ENCODE measurements around the gene RNASET2.
A peak's percentile ranks its signal among the peaks of the same experiment; 100 is the strongest.
"Not testable (repeated sequence)": the region's sequence is repeated elsewhere in the genome, so short reads cannot be mapped to it uniquely, and the experiment has no call there.

Gene RNASET2

DNA sequence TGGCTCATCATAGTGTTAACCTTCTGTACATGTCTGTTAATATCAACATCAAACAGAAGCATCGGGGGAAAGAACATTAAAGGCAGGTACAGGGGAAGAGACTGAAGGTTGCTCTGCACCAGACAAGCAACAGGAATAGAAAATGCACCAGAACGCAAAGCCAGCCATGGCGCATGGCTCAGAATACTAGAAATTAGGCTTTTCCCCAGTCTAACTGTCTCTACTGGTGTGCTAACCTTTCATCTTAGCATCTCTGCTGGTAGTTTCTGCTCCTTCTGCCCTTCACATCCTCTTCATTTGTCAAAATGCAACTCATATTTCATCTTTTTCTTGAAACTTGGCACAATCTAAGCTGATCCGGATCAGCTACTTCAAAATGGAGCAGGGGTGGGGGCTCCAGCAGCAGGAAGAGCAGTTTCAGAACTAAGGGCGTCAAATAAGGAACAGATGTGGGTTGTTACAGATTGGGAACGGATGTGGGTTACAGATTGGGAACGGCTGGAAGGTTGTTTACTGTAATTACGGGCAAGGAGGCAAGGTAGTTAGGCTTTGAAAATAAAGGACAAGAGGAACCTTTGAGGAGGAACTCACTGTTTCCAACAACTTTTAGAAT, 13.1 kb upstream of the RNASET2 start:
- no peak for DNase-seq

DNA sequence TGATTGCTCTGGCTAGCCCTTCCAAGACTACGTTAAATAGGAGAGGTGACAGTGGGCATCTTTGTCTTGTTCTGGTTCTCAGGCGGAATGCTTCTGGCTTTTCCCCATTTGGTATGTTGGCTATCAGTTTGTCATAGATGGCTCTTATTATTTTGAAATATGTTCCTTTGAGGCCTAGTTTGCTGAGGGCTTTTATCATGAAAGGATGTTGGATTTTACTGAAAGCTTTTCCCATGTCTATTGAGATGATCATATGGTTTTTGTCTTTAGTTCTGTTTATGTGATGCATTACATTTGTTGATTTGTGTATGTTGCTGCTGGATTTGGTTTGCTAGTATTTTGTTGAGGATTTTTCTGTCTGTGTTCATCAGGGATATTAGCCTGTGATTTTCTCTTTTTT, 9.9 kb upstream of the RNASET2 start:
- DNase-seq, result no peak

DNA sequence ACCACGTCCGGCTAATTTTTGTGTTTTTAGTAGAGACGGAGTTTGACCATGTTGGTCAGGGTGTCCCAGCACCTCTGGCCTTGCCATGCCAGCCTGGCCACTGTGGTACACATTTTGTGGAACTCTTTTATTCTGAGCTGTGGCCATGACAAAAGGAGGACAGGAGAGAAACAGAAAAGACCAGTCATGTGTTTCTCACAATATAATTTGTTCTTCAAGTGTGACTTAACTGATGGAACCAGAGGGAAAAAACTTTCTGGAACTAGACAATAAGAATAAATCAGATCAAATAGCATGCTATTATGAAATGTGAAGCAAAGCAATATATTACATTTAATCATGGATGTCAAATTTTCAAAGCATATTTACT, 4.2 kb upstream of the RNASET2 start:
- DNase-seq, result no peak

DNA sequence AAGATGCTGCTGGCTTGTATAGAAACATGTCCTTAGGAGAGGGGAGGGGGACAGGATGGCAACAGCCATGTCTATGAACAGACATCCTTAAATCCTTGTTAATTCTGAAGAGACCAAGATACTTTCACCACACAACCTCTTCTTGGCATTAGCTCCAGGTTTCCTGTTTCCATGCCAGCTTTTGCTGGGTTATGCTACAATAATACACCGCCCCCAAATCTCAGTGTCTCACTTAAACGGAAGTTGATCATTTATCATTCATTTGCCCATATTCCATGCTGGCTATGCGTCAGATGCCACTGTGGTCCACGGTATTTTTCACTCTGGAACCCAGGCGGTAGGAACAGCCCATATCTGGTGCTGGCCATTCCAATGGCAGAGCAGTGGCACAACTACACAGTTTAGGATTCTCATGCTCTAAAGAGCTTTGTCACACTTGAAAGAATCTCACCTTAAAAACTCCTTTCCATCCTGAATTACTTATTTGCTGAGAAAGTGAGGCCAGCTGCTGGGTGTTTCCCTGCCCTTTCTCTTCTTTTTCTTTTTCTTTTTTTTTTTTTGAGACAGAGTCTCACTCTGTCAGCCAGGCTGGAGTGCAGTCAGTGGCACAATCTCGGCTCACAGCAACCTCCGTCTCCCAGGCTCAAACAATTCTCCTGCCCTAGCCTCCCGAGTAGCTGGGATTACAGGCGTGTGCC, 3.7 kb upstream of the RNASET2 start:
- no peak for DNase-seq

DNA sequence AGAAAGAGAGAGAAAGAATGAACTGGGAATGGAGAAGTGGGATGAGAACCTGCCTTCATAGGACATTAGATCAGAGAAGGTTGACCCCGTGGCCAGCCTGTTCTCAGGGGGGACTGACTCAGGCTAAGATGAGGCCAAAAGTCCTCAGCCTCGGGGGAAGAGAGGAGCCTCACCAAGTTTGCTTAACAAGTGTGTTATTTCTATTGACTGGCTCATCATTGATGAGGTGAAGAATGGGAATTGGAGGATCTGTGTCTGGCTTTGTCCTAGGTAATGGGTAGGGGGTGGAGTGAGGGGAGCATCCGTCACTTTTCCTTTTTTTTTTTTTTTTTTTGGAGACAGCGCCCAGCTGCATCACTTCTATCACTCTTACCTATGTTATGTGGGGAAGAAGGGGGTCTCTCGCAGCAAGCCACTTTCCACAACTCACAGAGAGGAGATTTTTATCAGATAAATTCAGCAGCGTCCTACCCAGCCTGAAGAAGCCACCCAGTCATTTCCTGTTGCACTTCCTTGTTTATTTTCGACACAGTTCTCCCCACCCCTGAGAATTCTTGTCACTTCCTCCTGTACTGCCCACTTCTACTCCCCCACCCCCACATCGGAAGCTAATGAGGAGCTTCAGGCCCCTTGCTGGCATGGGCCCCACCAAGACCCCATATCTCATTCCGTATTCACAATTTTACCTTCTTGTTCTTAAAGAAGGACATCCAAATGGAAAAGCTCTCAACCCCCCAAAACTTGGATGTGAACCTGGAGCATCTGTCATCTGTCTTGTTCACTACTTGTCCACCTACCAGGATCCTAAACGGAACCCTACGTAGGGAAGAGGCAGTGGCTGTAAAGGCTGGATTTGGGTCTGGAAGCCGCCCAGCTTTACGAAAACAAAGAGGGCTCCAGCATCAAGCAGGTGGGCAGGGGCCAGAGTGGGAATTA, 2.8 kb upstream of the RNASET2 start:
- peak; percentile 10 for DNase-seq

DNA sequence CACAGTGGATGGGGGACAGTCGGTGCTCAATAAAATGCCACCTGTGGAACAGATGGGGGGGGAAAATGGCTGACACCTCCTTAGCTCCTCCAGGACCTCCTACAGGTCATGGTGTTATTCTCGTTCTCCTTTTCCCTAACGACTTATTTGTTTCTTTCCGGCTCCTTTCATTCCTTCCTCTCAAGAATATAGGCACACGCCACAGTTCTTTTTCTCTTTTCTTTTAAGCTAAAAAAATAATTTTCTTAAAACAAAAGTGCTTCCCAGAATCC, 1.4 kb upstream of the RNASET2 start:
- DNase-seq, result no peak

DNA sequence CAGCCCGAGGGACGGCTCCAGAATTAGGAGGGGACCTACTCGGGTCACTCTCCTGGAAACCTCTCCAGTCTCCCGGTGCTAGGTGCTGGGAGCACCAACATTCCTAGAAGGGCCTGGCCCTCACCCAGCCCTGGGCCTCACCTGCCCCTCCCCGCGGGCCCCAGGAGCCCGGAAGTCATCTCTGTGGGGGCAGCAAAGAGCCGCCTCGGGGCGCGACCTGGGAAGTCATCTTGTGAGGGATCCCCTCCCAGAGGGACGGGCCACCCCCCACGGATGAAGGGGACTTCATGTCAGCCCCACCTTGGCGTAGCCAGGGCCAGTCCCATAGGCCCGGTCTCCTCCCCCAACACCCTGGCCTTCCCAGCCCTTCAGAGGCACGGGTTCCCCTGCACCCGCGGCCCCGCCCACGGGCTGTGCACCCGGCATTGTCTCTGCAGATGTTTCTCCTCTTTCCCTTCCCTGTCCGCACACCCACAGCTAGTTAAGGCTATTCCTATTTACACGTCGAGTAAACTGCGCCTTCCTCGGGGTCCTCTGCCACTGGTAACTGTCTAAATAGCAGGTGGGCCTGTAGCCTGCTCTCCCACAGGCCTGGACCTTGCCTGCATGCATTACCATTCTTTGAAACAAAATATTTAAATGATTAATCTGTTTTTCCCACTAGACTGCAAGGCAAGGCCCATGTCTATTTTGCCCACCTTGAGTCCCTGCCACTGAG, 896 bp upstream of the RNASET2 start:
- peak; percentile 36 for DNase-seq

DNA sequence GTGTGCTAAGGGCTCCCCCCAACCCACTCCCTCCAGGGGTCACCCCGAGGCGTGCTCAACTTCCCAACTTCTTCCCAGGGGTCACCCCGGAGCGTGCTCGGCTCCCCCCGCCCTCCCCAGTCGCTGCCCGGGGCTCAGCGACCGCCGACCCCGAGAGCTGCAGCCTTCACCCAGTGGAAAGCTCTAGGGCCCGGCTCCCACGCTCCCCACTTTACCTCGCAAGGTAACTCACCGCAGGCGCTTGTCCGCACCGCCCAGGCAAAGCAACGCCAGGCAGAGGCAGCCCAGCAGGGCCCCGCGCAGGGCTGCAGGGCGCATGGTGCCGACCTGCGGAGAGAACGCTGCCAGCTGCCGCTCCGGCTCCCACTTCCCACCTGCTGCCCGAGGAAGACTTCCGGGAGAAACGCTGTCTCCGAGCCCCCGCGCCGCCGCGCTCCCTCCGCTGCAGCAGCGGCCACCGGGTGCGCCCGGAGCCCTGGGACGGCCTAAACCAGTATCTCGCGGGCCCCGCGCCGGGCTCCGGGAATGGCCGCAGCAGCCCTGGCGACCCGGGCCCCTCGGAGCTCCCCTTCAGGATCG, 396 bp downstream of the RNASET2 start:
- no peak for DNase-seq

DNA sequence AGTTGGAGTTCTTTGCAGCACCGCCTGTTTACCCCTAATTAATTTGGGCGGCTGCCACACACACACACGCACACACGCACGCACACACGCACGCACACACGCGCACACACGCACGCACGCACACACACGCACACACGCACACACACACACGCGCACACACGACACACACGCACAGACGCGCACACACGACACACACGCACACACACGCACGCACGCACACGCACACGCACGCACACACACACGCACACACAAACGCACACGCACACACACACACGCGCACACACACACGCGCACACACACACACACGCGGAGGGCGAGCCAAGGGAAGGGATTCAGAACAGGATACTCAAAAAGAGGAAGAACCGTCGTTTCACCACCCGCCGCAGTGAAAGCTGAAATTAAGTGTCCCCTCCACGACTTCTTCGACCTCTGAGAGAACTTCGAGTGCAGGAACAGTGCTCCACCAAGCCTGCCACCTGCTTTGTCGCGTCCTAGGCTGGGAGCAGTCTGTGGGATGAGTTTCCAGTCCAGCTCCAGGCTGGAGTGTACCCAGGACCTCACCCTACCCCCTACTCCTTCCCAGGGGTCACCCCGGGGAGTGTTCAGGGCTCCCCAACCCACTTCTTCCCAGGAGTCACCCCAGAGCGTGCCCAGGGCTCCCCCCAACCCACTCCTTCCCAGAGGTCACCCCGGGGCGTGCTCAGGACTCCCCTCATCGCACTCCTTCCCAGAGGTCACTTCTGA, 1.1 kb downstream of the RNASET2 start:
- DNase-seq, result no peak

DNA sequence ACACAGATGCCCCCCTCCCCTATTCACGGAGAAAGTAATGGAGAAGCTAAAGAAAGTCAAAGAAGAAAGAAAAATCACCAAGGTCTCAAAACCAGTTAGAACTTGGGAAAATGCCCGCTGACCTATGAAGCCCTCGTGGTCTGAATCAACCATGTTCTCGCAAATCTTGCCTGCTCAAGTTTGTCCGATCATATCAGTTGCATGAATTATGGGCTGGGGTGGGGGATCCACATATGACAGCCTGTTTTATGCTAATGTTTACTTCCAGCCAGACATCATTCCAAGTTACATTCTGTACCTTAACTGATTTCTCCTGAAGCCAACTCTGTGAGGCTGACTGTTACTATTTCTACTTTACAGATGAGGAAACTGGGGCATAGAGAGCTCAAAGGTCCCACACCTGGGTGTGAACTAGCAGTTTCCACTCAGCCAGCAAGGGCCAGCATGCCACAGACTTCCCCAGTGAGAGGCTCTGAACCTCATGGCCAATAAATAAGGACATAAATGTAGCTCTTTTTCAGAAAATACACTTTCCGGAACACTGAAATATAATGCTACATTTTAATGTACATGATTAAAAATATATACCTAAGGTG, 2.1 kb downstream of the RNASET2 start:
- DNase-seq, result no peak

DNA sequence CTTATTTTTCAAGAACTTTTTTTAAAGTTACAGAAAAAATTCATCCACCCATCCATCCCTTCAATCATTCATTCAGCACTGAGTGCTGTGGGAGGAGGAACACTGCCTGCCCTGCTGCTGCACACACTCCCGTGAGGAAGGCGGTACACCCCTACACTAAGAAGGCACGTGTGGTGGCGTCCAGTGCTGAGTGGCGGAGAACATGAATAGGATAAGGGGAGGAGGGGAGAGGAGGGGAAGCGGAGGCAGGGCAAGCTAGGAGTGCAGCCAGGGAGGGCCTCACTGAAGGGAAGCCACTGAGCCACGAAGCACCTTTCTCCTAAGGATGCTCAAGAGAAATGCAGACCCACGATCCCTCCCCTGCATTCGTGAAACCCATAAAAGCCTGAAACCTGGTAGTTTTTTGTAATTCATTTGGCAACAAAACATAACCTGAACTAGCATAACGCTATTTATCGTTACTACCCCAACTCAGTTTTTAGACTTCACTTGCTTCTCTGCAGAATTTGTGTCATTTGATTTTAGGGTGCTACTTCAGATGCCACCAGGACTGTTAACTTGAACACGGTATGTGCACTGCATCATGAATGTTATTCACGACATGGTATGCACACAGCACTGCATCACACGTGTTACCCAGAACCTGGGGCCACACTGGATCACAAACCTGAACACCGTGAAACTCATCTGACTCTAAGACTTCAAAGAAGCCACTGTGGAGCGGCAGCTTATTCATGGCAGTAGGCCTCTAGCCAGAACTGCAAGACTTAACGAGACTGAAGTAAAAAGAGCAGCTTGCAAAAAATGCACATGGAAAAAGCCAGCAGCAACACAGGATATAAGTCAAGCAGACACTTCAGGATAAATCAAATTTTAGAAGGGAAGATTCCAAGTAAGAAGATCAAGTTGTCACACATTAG, 3.5 kb downstream of the RNASET2 start:
- no peak for DNase-seq

DNA sequence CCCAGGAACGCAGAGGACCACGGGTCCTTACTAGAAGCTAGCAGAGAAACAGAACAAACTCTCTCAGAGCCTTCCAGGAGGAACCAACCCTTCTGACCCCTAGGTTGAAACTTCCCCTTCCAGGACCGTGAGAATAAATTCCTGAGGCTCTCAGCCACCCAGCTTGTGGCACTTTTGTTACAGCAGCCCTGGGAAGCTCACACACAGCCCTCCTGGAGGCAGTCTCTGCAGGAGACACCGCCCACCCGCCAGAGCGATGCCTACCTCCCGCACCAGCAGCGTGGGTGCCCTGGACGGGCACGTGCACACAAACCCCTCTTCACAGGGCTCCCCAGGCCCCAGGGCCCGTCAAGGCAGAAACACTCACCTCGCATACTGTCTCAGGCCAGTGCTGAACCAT, 4.2 kb downstream of the RNASET2 start:
- no peak for DNase-seq

DNA sequence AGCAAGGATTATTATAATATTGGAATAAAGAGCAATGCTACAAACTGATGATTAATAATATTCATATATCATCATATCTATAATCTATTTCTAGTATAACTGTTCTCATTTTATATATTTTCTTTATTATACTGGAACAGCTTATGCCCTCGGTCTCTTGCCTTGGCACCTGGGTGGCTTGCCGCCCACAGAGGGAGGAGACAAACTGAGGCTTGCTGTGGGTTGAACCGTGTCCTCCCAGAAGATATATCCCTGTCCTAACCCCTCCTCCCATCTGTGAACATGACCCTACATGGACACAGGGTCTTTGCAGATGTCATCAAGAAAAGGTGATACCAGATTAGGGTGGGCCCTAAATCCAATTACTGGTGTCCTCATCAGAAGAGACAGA, 4.7 kb downstream of the RNASET2 start:
- DNase-seq, result no peak

DNA sequence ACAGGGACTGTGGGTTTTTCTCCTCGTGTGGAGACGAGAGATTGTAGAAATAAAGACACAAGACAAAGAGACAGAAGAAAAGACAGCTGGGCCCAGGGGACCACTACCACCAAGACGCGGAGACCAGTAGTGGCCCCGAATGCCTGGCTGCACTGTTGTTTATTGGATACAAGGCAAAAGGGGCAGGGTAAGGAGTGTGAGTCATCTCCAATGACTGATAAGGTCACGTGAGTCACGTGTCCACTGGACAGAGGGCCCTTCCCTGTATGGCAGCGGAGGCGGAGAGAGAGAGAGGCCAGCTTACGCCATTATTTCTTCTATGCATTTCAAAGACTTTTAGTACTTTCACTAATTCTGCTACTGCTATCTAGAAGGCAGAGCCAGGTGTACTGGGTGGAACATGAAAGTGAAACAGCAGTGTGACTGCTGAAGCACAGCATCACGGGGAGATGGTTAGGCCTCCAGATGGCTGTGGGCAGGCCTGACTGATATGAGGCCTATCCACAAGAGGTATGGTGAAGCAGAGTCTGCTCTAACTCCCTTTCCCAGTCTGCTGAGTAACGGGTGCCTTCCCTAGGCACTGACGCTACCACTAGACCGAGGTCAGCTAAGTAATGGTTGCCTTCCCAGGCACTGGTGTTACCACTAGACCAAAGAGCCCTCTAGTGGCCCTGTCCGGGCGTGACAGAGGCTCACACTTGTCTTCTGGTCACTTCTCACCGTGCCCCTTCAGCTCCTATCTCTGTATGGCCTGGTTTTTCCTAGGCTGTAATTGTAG, 5.3 kb downstream of the RNASET2 start:
- DNase-seq, result peak; percentile 62

DNA sequence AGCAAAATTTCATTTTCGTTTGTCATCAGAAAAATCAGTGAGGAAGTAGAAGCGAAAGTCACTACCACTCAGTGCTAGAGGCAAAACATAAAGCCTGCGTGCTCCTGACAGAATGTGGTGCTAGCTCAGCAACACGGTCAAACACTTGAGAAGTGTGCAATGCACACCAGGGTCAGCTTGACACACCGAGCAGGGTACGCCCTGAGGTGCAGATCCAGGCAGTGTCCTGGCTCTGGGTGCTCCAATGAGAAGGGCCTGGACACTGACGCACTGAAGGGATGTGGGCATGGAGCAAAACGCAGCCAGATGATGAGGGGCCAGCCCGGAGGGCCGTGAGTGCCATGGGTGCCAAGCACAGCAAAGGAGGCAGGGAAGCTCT, 5.9 kb downstream of the RNASET2 start:
- no peak for DNase-seq

DNA sequence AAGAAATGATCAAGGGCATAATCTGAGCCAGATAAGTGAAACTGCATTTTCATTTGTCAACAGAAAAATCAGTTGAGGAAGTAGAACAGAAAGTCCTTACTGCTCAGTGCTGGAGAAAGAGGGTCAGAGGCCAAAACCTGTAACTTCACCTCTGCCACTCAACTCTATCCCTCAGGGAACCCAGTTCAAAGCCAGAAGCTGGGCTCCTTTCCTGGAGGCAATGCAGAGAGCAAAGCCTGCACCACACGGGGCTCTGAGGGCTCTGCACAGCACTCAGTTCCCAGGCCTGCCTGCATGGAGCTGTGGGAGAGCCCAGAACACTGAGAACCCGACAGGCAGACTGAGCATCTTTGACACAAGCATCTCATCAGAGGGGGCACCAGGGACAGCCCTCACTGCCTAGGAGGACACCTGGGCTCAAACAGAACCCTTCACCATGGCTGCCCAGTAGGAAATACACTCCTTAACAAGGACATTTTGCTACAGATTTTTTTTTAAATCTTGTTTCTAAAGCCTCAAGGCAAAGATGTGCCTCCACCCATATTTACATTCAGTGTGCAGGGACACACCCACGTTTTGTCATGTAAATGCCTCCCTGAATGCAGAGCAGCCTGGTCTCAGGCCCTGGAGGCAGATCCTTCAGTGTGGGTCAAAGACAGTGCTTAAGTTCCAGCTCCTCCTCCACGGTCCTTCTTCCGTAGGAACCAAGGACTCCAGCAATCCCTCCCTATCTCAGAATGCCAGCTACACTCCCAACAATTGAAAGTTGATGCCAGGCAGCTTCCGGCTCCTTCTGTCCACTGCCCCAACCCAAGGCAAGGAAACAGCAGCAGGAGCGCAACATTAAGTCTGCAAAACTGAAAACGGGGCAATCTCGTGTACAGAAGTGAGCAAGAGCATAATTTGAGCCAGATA, 6.6 kb downstream of the RNASET2 start:
- no peak for DNase-seq

DNA sequence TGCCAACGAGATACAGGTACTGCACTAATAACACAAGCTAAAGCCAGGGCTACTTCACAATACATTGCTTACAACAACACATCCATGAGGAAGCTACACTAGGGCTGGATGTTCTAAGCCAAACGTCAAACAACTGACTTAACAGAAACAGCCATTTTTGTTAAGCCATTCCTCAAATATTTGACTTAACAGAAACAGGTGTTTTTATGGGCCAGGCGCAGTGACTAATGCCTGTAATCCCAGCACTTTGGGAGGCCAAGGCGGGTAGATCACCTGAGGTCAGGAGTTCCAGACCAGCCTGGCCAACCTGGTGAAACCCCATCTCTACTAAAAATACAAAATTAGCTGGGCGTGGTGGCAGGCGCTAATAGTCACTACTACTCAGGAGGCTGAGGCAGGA, 7.6 kb downstream of the RNASET2 start:
- DNase-seq, result not testable (repeated sequence)

DNA sequence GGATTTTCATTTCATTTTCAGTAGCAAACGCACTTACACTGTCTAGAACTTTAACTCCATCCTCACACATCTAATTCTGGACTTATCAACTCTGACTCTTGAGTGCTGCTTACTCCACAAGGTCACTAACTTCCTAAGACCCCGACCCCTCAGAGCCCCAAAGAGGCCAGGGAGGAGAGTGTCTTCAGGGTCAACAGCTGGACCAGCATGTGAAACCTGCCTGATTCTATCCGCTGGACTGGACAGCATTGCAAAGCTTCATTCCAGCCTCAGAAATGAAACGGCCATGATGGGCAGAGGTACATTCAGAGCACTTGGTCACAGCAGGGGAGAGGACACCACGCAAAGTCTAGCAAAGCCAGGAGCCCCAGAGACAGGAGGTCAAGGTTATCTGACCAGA, 9.1 kb downstream of the RNASET2 start:
- no peak for DNase-seq

DNA sequence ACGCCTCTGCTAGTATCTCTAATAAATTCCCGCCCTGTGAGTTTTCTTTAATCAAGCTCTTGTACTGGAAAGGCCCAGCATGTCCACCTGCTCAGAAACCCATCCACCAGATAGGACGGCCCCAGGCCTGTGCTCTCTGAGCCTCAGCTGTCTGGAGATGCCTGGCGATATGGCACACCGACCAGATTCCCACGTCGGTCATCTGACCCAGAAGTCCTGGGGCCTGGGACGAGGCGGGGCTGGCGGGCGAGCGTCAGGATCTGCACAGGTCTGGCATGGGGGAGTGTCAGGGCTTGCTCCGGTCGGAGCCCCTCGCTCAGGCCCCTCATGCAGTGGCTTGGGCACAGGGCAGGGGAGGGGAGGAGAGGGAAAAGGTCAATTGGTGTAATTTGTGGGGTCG, 10.2 kb downstream of the RNASET2 start:
- no peak for DNase-seq

Data from EL (cell line).